H9 (cell line): ENCODE data around the gene TRIM9. TPM values are rescaled to one million over a fixed set of nuclear protein-coding genes. Genes with fewer than 3 reads are reported as not detected.

Experiments
- DNase-seq: peaks from one replicate; pipeline ENCODE4 v3.0.0-alpha.2; 2017
- H2AFZ ChIP-seq: one replicate; pipeline ENCODE4 v1.6.1; 2013; ENCODE audit warnings: mild to moderate bottlenecking, low read length, control low read depth, moderate library complexity
- H2AK5ac ChIP-seq: 2 replicates; pipeline ENCODE4 v1.6.1; 2013; ENCODE audit warnings: low read length, control low read depth, mixed read lengths; ENCODE audit not compliant: insufficient read length
- H2BK120ac ChIP-seq: one replicate; pipeline ENCODE4 v1.6.1; 2013; ENCODE audit warnings: low read depth, mild to moderate bottlenecking, low read length, control low read depth, inconsistent platforms; ENCODE audit not compliant: poor library complexity, severe bottlenecking
- H2BK12ac ChIP-seq: 2 replicates; pipeline ENCODE4 v1.6.1; 2013; ENCODE audit warnings: low read length, control low read depth, mixed read lengths, low read depth; ENCODE audit not compliant: insufficient read length
- H2BK15ac ChIP-seq: 2 replicates; pipeline ENCODE4 v1.6.1; 2013; ENCODE audit warnings: low read depth, low read length, control low read depth
- H2BK20ac ChIP-seq: one replicate; pipeline ENCODE4 v1.6.1; 2013; ENCODE audit warnings: low read depth, mild to moderate bottlenecking, low read length, control low read depth, inconsistent platforms; ENCODE audit not compliant: poor library complexity, severe bottlenecking
- H2BK5ac ChIP-seq: 2 replicates; pipeline ENCODE4 v1.6.1; 2013; ENCODE audit warnings: low read length, control low read depth, mixed read lengths; ENCODE audit not compliant: insufficient read length
- H3K14ac ChIP-seq: 2 replicates; pipeline ENCODE4 v1.6.1; 2013; ENCODE audit warnings: low read length, control low read depth; ENCODE audit not compliant: insufficient read depth
- H3K18ac ChIP-seq: 2 replicates; pipeline ENCODE4 v1.6.1; 2013; ENCODE audit warnings: low read depth, mild to moderate bottlenecking, mixed read lengths, low read length, control low read depth; ENCODE audit not compliant: insufficient read length
- H3K23ac ChIP-seq: 2 replicates; pipeline ENCODE4 v1.6.1; 2013; ENCODE audit warnings: low read length, control low read depth, mixed read lengths, low read depth; ENCODE audit not compliant: insufficient read length
- H3K23me2 ChIP-seq: 2 replicates; pipeline ENCODE4 v1.6.1; 2013; ENCODE audit warnings: low read depth, mild to moderate bottlenecking, mixed read lengths, low read length, control low read depth; ENCODE audit not compliant: insufficient read length, poor library complexity, severe bottlenecking
- H3K27ac ChIP-seq: 2 replicates; pipeline ENCODE4 v1.5.1; 2013; ENCODE audit warnings: low read length, control low read depth, mixed read lengths, low read depth; ENCODE audit not compliant: insufficient read length
- H3K27me3 ChIP-seq: 2 replicates; pipeline ENCODE4 v1.6.1; 2013; ENCODE audit warnings: low read length, control low read depth, inconsistent platforms; ENCODE audit not compliant: insufficient read depth
- H3K4ac ChIP-seq: 2 replicates; pipeline ENCODE4 v1.6.1; 2013; ENCODE audit warnings: low read depth, mild to moderate bottlenecking, control low read depth, inconsistent platforms, low read length, moderate library complexity
- H3K4me1 ChIP-seq: 2 replicates; pipeline ENCODE4 v1.6.1; 2013; ENCODE audit warnings: low read length, control low read depth, inconsistent platforms; ENCODE audit not compliant: insufficient read depth
- H3K4me2 ChIP-seq: 2 replicates; pipeline ENCODE4 v1.6.1; 2013; ENCODE audit warnings: low read length, control low read depth, mixed read lengths; ENCODE audit not compliant: insufficient read length, insufficient read depth
- H3K56ac ChIP-seq: 2 replicates; pipeline ENCODE4 v1.6.1; 2013; ENCODE audit warnings: low read depth, mild to moderate bottlenecking, mixed read lengths, low read length, control low read depth; ENCODE audit not compliant: insufficient read length
- H3K79me1 ChIP-seq: 2 replicates; pipeline ENCODE4 v1.6.1; 2013; ENCODE audit warnings: low read depth, mild to moderate bottlenecking, moderate library complexity, low read length, control low read depth, inconsistent platforms; ENCODE audit not compliant: insufficient read depth, poor library complexity, severe bottlenecking
- H3K79me2 ChIP-seq: 2 replicates; pipeline ENCODE4 v1.6.1; 2013; ENCODE audit warnings: low read length, control low read depth, inconsistent platforms; ENCODE audit not compliant: insufficient read depth
- H3K9ac ChIP-seq: 2 replicates; pipeline ENCODE4 v1.6.1; 2013; ENCODE audit warnings: low read length, control low read depth, mixed read lengths; ENCODE audit not compliant: insufficient read length; ENCODE audit errors: extremely low read depth
- H3K9me3 ChIP-seq: one replicate; pipeline ENCODE4 v1.6.1; 2013; ENCODE audit warnings: low read depth, low read length, inconsistent platforms; ENCODE audit not compliant: control insufficient read depth
- H3T11ph ChIP-seq: one replicate; pipeline ENCODE4 v1.6.1; 2013; ENCODE audit warnings: mild to moderate bottlenecking, low read length, control low read depth, inconsistent platforms
- H4K20me1 ChIP-seq: one replicate; pipeline ENCODE4 v1.6.1; 2013; ENCODE audit not compliant: control insufficient read depth, insufficient read length, insufficient read depth
- H4K5ac ChIP-seq: 2 replicates; pipeline ENCODE4 v1.6.1; 2013; ENCODE audit warnings: low read depth, mild to moderate bottlenecking, mixed read lengths, low read length, control low read depth; ENCODE audit not compliant: insufficient read length
- H4K8ac ChIP-seq: replicated peaks from 2 replicates; pipeline ENCODE4 v1.6.1; 2013; ENCODE audit warnings: low read length, control low read depth, mixed read lengths, low read depth; ENCODE audit not compliant: insufficient read length
- H4K91ac ChIP-seq: 2 replicates; pipeline ENCODE4 v1.6.1; 2013; ENCODE audit warnings: low read depth, mild to moderate bottlenecking, moderate library complexity, mixed read lengths, low read length, control low read depth; ENCODE audit not compliant: insufficient read length
- H3K27ac Mint-ChIP-seq, 3 experiments: 2 replicates in 2 of 3; 3 replicates in 1 of 3; pipeline ENCODE4 v1.8.0; 2020 to 2021; ENCODE audit warnings: mixed read lengths in 3 of 3, mild to moderate bottlenecking in 1 of 3, moderate library complexity in 1 of 3
- H3K27me3 Mint-ChIP-seq: 2 replicates; pipeline ENCODE4 v1.8.0; 2021; ENCODE audit warnings: low read depth, mild to moderate bottlenecking, moderate library complexity, mixed read lengths
- H3K36me3 Mint-ChIP-seq, 3 experiments: 2 replicates in 2 of 3; 3 replicates in 1 of 3; pipeline ENCODE4 v1.8.0; 2020 to 2021; ENCODE audit warnings: low read depth in 3 of 3, mixed read lengths in 3 of 3; ENCODE audit not compliant: insufficient read depth in 1 of 3
- H3K4me1 Mint-ChIP-seq, 2 experiments: 2 replicates each; pipeline ENCODE4 v1.8.0; 2020; ENCODE audit warnings: mixed read lengths in 2 of 2
- H3K4me3 Mint-ChIP-seq, 2 experiments: 2 replicates in 1 of 2; 3 replicates in 1 of 2; pipeline ENCODE4 v1.8.0; 2020 to 2021; ENCODE audit warnings: mild to moderate bottlenecking in 2 of 2, mixed read lengths in 2 of 2, moderate library complexity in 1 of 2
- H3K9me3 Mint-ChIP-seq, 2 experiments: 2 replicates in 1 of 2; 3 replicates in 1 of 2; pipeline ENCODE4 v1.8.0; 2020; ENCODE audit warnings: mild to moderate bottlenecking in 2 of 2, mixed read lengths in 2 of 2, moderate library complexity in 1 of 2
- CTCF ChIP-seq: fragments of 200-600 bp; sonication (generic); conservative IDR thresholded peaks from 3 replicates; pipeline ENCODE4 v1.8.0; 2021; ENCODE audit warnings: antibody characterized with exemption, mild to moderate bottlenecking
- WGBS: extraction: QIAGEN DNeasy Blood & Tissue Kit; methylation state at CpG from one replicate; pipeline ENCODE4 v1.1.7; 2013; ENCODE audit warnings: missing lambda C conversion rate, low lambda C conversion rate, mixed read lengths; ENCODE audit not compliant: insufficient read length; ENCODE audit errors: extremely low coverage; 5-methylcytosine and 5-hydroxymethylcytosine counted together
- total RNA-seq: library from RNA; stranded (reverse); gene quantifications from 2 replicates; pipeline ENCODE4 v1.2.1, GENCODE V29; 2021

Gene TRIM9
- total RNA-seq, 1 experiment from 2014 or later: 0.98 TPM

GRCh38 chr14:51014086-51014485 is 80.8 kb downstream of the TRIM9 start:
- Mint-ChIP-seq H3K4me1 (no peaks in the 10 kb centered on the region), H3K4me3 (no peak overlapping the region), H3K36me3 (0 out of 7 replicates have a peak, but pooled peaks cover 0 to 5% (median 4%) of the 10 kb centered on the region in 3 experiments), H3K27ac (peak overlapping the region in 1 of 3 experiments; percentile 48; a peak in 1 of 7 replicates), H3K27me3 (no peaks in the 10 kb centered on the region; the same call in none of the 2 replicates), H3K9me3 (peaks cover 4 to 7% of the 10 kb centered on the region in 2 experiments; a peak in 4 of 5 replicates)
- H2BK5ac ChIP-seq: no peak overlapping the region
- no peak overlapping the region for H3K27ac ChIP-seq
- no peak overlapping the region for H3K14ac ChIP-seq
- H4K5ac ChIP-seq: no peak overlapping the region
- no peaks in the 10 kb centered on the region for H3K4me1 ChIP-seq
- H4K20me1 ChIP-seq: no peaks in the 10 kb centered on the region
- H2AFZ ChIP-seq: no peak overlapping the region
- H3K9me3 ChIP-seq: no peaks in the 10 kb centered on the region
- H3K79me2 ChIP-seq: no peaks in the 10 kb centered on the region
- no peak overlapping the region for H2BK20ac ChIP-seq
- no peak overlapping the region for H3K4ac ChIP-seq
- no peak overlapping the region for H2AK5ac ChIP-seq
- H2BK12ac ChIP-seq: no peak overlapping the region
- TF ChIP-seq CTCF: no peak
- H3K23ac ChIP-seq: no peak overlapping the region
- WGBS: no CpG with 5 or more reads among the region's 2 CpGs
- H4K91ac ChIP-seq: no peak overlapping the region
- no peak overlapping the region for H3K4me2 ChIP-seq
- DNase-seq: no peak
- H3T11ph ChIP-seq: no peak overlapping the region
- no peak overlapping the region for H2BK120ac ChIP-seq
- no peaks in the 10 kb centered on the region for H3K23me2 ChIP-seq
- H3K27me3 ChIP-seq: no peaks in the 10 kb centered on the region
- no peak overlapping the region for H3K18ac ChIP-seq
- H2BK15ac ChIP-seq: no peak overlapping the region
- H3K79me1 ChIP-seq: no peaks in the 10 kb centered on the region
- no peak overlapping the region for H4K8ac ChIP-seq
- no peak overlapping the region for H3K9ac ChIP-seq
- no peak overlapping the region for H3K56ac ChIP-seq
